RWPE2 (cell line): ENCODE results near the gene CRYBA4.

Experiments
- ATAC-seq: fragments of 200-7000 bp; cut with Tn5 transposase; 3 replicates; pipeline ENCODE4 v1.9.1; 2021; ENCODE audit warnings: low read depth
- DNase-seq: peaks from one replicate; pipeline ENCODE4 v3.0.0-alpha.2; 2020; ENCODE audit warnings: low spot score
- H3K27ac ChIP-seq: fragments of 450-650 bp; 2 replicates; pipeline ENCODE4 v1.5.1; 2017; ENCODE audit warnings: mild to moderate bottlenecking; ENCODE audit not compliant: poor library complexity, severe bottlenecking
- H3K27me3 ChIP-seq: fragments of 250-450 bp; sonication (Bioruptor Pico); 2 replicates; pipeline ENCODE4 v1.5.1; 2021; ENCODE audit warnings: mild to moderate bottlenecking, moderate library complexity; ENCODE audit not compliant: insufficient read depth, poor library complexity, severe bottlenecking
- H3K36me3 ChIP-seq: fragments of 250-450 bp; sonication (Bioruptor Pico); 2 replicates; pipeline ENCODE4 v1.5.1; 2020; ENCODE audit warnings: low read depth, mild to moderate bottlenecking, moderate library complexity
- H3K4me1 ChIP-seq: fragments of 250-450 bp; sonication (Bioruptor Pico); 2 replicates; pipeline ENCODE4 v1.5.1; 2021; ENCODE audit warnings: mild to moderate bottlenecking, moderate library complexity; ENCODE audit not compliant: insufficient read depth, poor library complexity, severe bottlenecking
- H3K4me3 ChIP-seq: fragments of 250-450 bp; sonication (Bioruptor Pico); 2 replicates; pipeline ENCODE4 v1.5.1; 2021; ENCODE audit warnings: mild to moderate bottlenecking, moderate library complexity; ENCODE audit not compliant: severe bottlenecking
- H3K9me3 ChIP-seq: fragments of 250-450 bp; sonication (Bioruptor Pico); 2 replicates; pipeline ENCODE4 v1.5.1; 2021; ENCODE audit warnings: mild to moderate bottlenecking, moderate library complexity; ENCODE audit not compliant: severe bottlenecking
- CTCF ChIP-seq: fragments of 450-650 bp; IDR thresholded peaks from one replicate; pipeline ENCODE4 v1.5.1; 2017; ENCODE audit warnings: mild to moderate bottlenecking, moderate library complexity; ENCODE audit not compliant: poor library complexity, severe bottlenecking

Gene CRYBA4

DNA sequence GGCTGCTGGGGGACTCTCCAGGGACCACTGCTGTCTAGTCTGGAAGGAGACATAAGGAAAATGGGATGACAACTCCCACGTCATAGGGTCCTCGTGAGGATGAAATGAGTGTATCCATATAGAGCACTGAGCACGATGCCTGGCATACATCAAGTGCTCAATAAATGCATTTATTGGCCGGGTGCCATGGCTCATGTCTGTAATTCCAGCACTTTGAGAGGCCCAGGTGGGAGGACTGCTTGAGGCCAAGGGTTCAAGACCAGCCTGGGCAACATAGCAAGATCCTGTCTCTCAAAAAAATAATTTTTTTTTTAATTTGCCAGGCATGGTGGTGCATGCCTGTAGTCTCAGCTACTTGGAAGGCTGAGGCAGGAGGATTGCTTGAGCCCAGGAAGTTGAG is 19.6 kb upstream of the CRYBA4 start:
- Histone ChIP-seq H3K36me3 (no peaks in the 10 kb centered on the region), H3K27me3 (no peaks in the 10 kb centered on the region), H3K4me3 (no peak overlapping the region), H3K27ac (no peak overlapping the region), H3K4me1 (peaks cover 3% of the 10 kb centered on the region), H3K9me3 (no peaks in the 10 kb centered on the region)
- DNase-seq (no peak), ATAC-seq (no peak)
- TF ChIP-seq CTCF = no peak

DNA sequence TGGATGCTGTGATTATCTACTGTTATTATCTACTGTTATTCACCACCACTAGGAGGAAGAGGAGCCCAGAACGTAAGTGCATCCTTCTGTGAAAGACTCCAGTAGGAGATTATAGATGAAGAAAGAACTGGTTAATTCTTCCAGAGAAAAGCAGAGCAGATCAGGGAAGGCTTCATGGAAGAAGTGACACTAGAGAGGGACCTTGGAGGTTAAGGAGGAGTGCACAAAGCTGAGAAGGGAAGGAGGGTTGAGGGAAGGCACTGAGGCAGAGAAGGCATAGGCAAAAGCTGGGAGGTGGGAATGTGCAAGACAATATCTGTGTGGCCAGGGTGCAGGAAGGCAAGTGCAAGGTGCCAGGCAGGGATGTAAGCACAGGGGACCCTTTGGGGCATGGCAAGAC is 17.4 kb upstream of the CRYBA4 start:
- ATAC-seq (no peak), DNase-seq (no peak)
- no peaks in the 10 kb centered on the region for H3K9me3 ChIP-seq
- H3K27ac ChIP-seq = no peak overlapping the region
- H3K27me3 ChIP-seq = no peaks in the 10 kb centered on the region
- no peak overlapping the region for H3K4me3 ChIP-seq
- TF ChIP-seq CTCF = no peak
- H3K36me3 ChIP-seq = no peaks in the 10 kb centered on the region
- peaks cover 3% of the 10 kb centered on the region for H3K4me1 ChIP-seq

DNA sequence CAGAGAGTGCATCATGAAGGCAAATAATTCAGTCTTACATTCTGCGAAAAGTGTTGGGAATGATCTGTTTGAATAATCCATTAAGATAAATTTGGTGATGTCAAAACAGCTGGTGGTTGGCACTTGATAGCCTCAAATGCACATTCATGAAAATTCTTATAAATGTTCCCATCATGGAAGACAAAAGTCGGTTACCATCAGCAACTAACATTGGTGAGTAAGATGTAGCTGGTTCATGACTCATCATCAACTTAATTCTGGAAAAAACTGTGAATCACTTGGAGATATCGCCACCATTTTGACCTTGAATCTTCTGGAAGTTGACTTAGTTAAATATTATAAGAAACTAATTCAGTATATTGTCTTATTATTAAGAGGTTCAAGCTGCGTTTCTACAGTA is 15.2 kb upstream of the CRYBA4 start:
- Histone ChIP-seq H3K4me1 (peaks cover 13% of the 10 kb centered on the region), H3K4me3 (no peak overlapping the region), H3K27ac (no peak overlapping the region), H3K9me3 (no peaks in the 10 kb centered on the region), H3K36me3 (no peaks in the 10 kb centered on the region), H3K27me3 (no peaks in the 10 kb centered on the region)
- ATAC-seq = no peak
- TF ChIP-seq CTCF = no peak
- DNase-seq = no peak

- ATAC-seq (no peak), DNase-seq (no peak)
- no peaks in the 10 kb centered on the region for H3K36me3 ChIP-seq
- H3K27ac ChIP-seq = no peak overlapping the region
- no peaks in the 10 kb centered on the region for H3K9me3 ChIP-seq
- H3K27me3 ChIP-seq = no peaks in the 10 kb centered on the region
- no peak for TF ChIP-seq CTCF
- H3K4me3 ChIP-seq = no peak overlapping the region
- H3K4me1 ChIP-seq = peaks cover 13% of the 10 kb centered on the region
Observed at GRCh38 chr22:26608129-26608528, 13.6 kb upstream of the CRYBA4 start.

DNA sequence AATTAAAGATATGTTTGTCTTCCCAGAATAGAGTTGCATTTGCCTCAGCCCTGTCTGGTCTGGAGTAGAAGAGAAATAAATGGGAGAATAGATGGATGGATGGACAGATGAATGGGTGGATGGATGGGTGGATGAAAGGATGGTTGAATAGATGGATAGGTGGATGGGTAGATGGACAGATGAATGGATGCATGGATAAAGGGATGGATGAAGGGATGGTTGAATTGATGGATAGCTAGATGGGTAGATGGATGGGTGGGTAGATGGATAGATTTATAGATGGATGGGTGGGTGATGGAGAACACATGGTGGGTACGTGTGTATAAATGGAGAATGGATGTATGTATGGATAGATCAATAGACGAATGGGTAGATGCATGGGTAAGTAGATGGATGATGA is 12.5 kb upstream of the CRYBA4 start:
- no peak overlapping the region for H3K4me3 ChIP-seq
- ATAC-seq = no peak
- no peak for DNase-seq
- peaks cover 13% of the 10 kb centered on the region for H3K4me1 ChIP-seq
- no peaks in the 10 kb centered on the region for H3K27me3 ChIP-seq
- H3K36me3 ChIP-seq = no peaks in the 10 kb centered on the region
- H3K9me3 ChIP-seq = no peaks in the 10 kb centered on the region
- TF ChIP-seq CTCF = no peak
- no peak overlapping the region for H3K27ac ChIP-seq
